Astrocyte (in vitro differentiated cells and primary cell): ENCODE results near the gene UBAC1.

Experiments used
- CTCF ChIP-seq: IDR thresholded peaks from 2 replicates; pipeline ENCODE4 v1.5.1; 2011; ENCODE audit warnings: low read depth, mild to moderate bottlenecking, inconsistent platforms, low read length, moderate library complexity; ENCODE audit not compliant: insufficient read depth
- EZH2 ChIP-seq: IDR thresholded peaks from 2 replicates; pipeline ENCODE4 v1.6.1; 2012; ENCODE audit warnings: mild to moderate bottlenecking, low read length, inconsistent platforms; ENCODE audit not compliant: insufficient read depth

GRCh38 chr9:135956802-135957174 lies 4.4 kb downstream of the UBAC1 start:
- no peak for TF ChIP-seq CTCF
- no peak for TF ChIP-seq EZH2
